HCT116 (cell line): ENCODE data around the gene LDB2. TPM values are rescaled to one million over a fixed set of nuclear protein-coding genes. Genes with fewer than 3 reads are reported as not detected.

Source experiments
- ATAC-seq: fragments of 200-7000 bp; cut with Tn5 transposase; 2 replicates; pipeline ENCODE4 v1.9.1; 2020; ENCODE audit warnings: mild to moderate bottlenecking, moderate library complexity
- BruUV-seq: library from RNA; stranded (reverse); fragments of 400-500 nt; replicated peaks from 2 replicates; lab custom pipeline; 2021; lab: Mats Ljungman, UMichigan
- CTCF ChIA-PET: fragments of 300-600 bp; sonication (Branson Sonifier 250); formaldehyde crosslinking; loops from one replicate; lab custom pipeline; 2021; ENCODE audit warnings: antibody characterized with exemption; lab: Charles Lee
- POLR2A ChIA-PET: fragments of 300-600, 350-600 bp; sonication (Branson Sonifier 250); formaldehyde crosslinking; loops from one replicate; lab custom pipeline; 2021; ENCODE audit warnings: antibody characterized with exemption; lab: Charles Lee
- RAD21 ChIA-PET, 2 experiments: fragments of 300-600 bp; sonication (Branson Sonifier 250); formaldehyde crosslinking; loops; one replicate each; lab custom pipeline; 2023; ENCODE audit warnings: low total read pairs in 2 of 2; ENCODE audit not compliant: uncharacterized antibody in 2 of 2, unreplicated experiment in 2 of 2, low non-redundant PET in 1 of 2; lab: Charles Lee
- DNase-seq: peaks from one replicate; pipeline ENCODE4 v3.0.0-alpha.2; 2010; ENCODE audit warnings: low read depth, low spot score
- H2AFZ ChIP-seq: fragments of 200-600 bp; shearing (Covaris generic), sonication (generic); 2 replicates; pipeline ENCODE4 v1.6.1; 2017; ENCODE audit warnings: low read depth, mixed run types, mixed read lengths, antibody characterized with exemption, low read length; ENCODE audit not compliant: poor library complexity, severe bottlenecking
- H3K27ac ChIP-seq: 2 replicates; pipeline ENCODE4 v1.5.1; 2012; ENCODE audit warnings: low read depth, low read length
- H3K27me3 ChIP-seq: fragments of 200-600 bp; sonication (generic); 2 replicates; pipeline ENCODE4 v1.6.1; 2016; ENCODE audit warnings: mixed run types, low read length, mixed read lengths; ENCODE audit not compliant: insufficient read depth
- H3K36me3 ChIP-seq, 2 experiments: fragments of 200-500 bp in 1 of 2; fragments of 200-600 bp in 1 of 2; sonication (Bioruptor generic) in 1 of 2; sonication (generic) in 1 of 2; 2 replicates each; pipeline versions ENCODE4 v1.5.1 to v1.6.1; 2014 to 2016; ENCODE audit warnings: low read length in 2 of 2, inconsistent platforms in 1 of 2, mixed read lengths in 1 of 2, mixed run types in 1 of 2; ENCODE audit not compliant: insufficient read depth in 2 of 2, control insufficient read depth in 1 of 2
- H3K4me1 ChIP-seq, 2 experiments: fragments of 200-600 bp in 1 of 2; sonication (generic) in 1 of 2; 2 replicates each; pipeline versions ENCODE4 v1.5.1 to v1.6.1; 2012 to 2017; ENCODE audit warnings: low read length in 2 of 2, inconsistent platforms in 1 of 2, mild to moderate bottlenecking in 1 of 2, mixed read lengths in 1 of 2, mixed run types in 1 of 2, moderate library complexity in 1 of 2; ENCODE audit not compliant: insufficient read depth in 2 of 2, control insufficient read depth in 1 of 2
- H3K4me2 ChIP-seq: fragments of 200-600 bp; sonication (generic); 2 replicates; pipeline ENCODE4 v1.6.1; 2017; ENCODE audit warnings: mixed run types, low read length, mixed read lengths
- H3K4me3 ChIP-seq, 2 experiments: fragments of 200-600 bp in 1 of 2; sonication (generic) in 1 of 2; replicated peaks in 1 of 2; 2 replicates each; pipeline ENCODE4 v1.5.1; 2011 to 2016; ENCODE audit warnings: low read length in 2 of 2, control low read depth in 1 of 2, low read depth in 1 of 2, mild to moderate bottlenecking in 1 of 2, mixed read lengths in 1 of 2, mixed run types in 1 of 2
- H3K79me2 ChIP-seq: fragments of 200-600 bp; sonication (generic); 2 replicates; pipeline ENCODE4 v1.6.1; 2017; ENCODE audit warnings: mild to moderate bottlenecking, mixed run types, low read length, moderate library complexity, mixed read lengths; ENCODE audit not compliant: insufficient read depth
- H3K9ac ChIP-seq: fragments of 200-600 bp; sonication (generic); 2 replicates; pipeline ENCODE4 v1.6.1; 2016; ENCODE audit warnings: low read length, mixed read lengths
- H3K9me2 ChIP-seq: fragments of 200-600 bp; sonication (generic), shearing (Covaris generic); 2 replicates; pipeline ENCODE4 v1.6.1; 2017; ENCODE audit warnings: mixed run types, mild to moderate bottlenecking, moderate library complexity; ENCODE audit not compliant: insufficient read depth
- H3K9me3 ChIP-seq, 2 experiments: fragments of 200-500 bp in 1 of 2; fragments of 200-600 bp in 1 of 2; sonication (Bioruptor generic) in 1 of 2; sonication (generic) in 1 of 2; 2 replicates each; pipeline ENCODE4 v1.6.1; 2014 to 2017; ENCODE audit warnings: low read length in 2 of 2, mixed read lengths in 2 of 2, inconsistent platforms in 1 of 2, low read depth in 1 of 2, mild to moderate bottlenecking in 1 of 2, mixed run types in 1 of 2, moderate library complexity in 1 of 2; ENCODE audit not compliant: control insufficient read depth in 1 of 2, insufficient read depth in 1 of 2
- H4K20me1 ChIP-seq: fragments of 200-600 bp; sonication (generic), shearing (Covaris generic); 2 replicates; pipeline ENCODE4 v1.6.1; 2017; ENCODE audit warnings: mixed run types, mild to moderate bottlenecking, moderate library complexity; ENCODE audit not compliant: insufficient read depth
- JUND ChIP-seq: IDR thresholded peaks from 2 replicates; pipeline ENCODE4 v1.6.1; 2012
- RAD21 ChIP-seq: IDR thresholded peaks from 2 replicates; pipeline ENCODE4 v1.6.1; 2012; ENCODE audit warnings: low read depth, mild to moderate bottlenecking
- SIN3A ChIP-seq: IDR thresholded peaks from 2 replicates; pipeline ENCODE4 v1.6.1; 2012; ENCODE audit warnings: low read depth
- YY1 ChIP-seq: IDR thresholded peaks from 2 replicates; pipeline ENCODE4 v1.6.1; 2011; ENCODE audit warnings: low read length, low read depth, moderate library complexity, mild to moderate bottlenecking; ENCODE audit not compliant: insufficient replicate concordance; ENCODE audit errors: extremely low read depth
- intact Hi-C: fragments of 100-400 bp; cut with micrococcal nuclease; formaldehyde crosslinking; loops from 2 replicates; pipeline ENCODE4 v1.10.0; 2022
- total RNA-seq: library from RNA; stranded (reverse); gene quantifications from one replicate; pipeline ENCODE4 v1.2.1, GENCODE V29; 2021; ENCODE audit not compliant: unreplicated experiment
- TF ChIP-seq, protein P1 (sequence below): IDR thresholded peaks from 2 replicates; pipeline ENCODE4 v1.6.1; 2012; ENCODE audit warnings: low read depth
- TF ChIP-seq, protein P2 (sequence below), 3 experiments: fragments of 200-600 bp in 1 of 3; sonication (generic) in 1 of 3; IDR thresholded peaks in 2 of 3; conservative IDR thresholded peaks in 1 of 3; 2 replicates each; pipeline ENCODE4 v1.5.1; 2012 to 2017; ENCODE audit warnings: low read depth in 2 of 3, low read length in 2 of 3, antibody characterized with exemption in 1 of 3, borderline replicate concordance in 1 of 3, control low read depth in 1 of 3, mild to moderate bottlenecking in 1 of 3, mixed read lengths in 1 of 3, mixed run types in 1 of 3, moderate library complexity in 1 of 3; ENCODE audit not compliant: insufficient read depth in 1 of 3

The LDB2 gene
- total RNA-seq, 1 experiment from 2014 or later = 0.12 TPM

DNA sequence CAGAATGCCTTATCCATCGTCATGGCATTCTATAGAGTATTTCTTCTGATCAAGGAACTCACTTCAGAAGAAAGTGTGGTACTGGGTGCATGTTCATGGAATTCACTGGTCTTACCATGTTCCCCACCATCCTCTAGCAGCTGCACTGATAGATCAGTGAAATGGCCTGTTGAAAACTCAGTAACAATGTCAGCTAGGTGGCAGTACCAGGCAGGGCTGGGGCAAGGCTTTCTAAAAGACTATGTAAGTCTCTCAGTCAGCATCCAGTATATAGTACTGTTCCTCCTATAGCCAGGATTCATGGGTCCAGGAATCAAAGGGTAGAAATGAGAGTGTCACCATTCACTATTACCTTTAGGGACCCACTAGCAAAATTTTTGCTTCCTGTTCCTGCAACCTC is 15.8 kb upstream of the LDB2 start:
- Histone ChIP-seq H3K9me2 (no peaks in the 10 kb centered on the region), H3K9me3 (no peaks in the 10 kb centered on the region), H3K27ac (no peak overlapping the region), H3K4me2 (no peak overlapping the region), H3K9ac (no peak overlapping the region), H3K36me3 (no peaks in the 10 kb centered on the region), H3K27me3 (peaks cover 5% of the 10 kb centered on the region), H3K79me2 (no peaks in the 10 kb centered on the region), H4K20me1 (no peaks in the 10 kb centered on the region), H3K4me1 (no peaks in the 10 kb centered on the region), H2AFZ (no peak overlapping the region), H3K4me3 (no peak overlapping the region)
- no TSS peak for BruUV-seq
- POLR2A ChIA-PET = no interaction called here
- DNase-seq (no peak), ATAC-seq (no peak; the same call in 1 of the 2 replicates)
- RAD21 ChIA-PET = no interaction called here
- intact Hi-C loops = loop anchor here (10.0 kb wide), 1 partner anchor 201 kb away; no protein-coding TSS in a partner anchor
- CTCF ChIA-PET = no interaction called here
- no peak for TF ChIP-seq JUND
- TF ChIP-seq YY1 = no peak
- TF ChIP-seq, protein P1, sequence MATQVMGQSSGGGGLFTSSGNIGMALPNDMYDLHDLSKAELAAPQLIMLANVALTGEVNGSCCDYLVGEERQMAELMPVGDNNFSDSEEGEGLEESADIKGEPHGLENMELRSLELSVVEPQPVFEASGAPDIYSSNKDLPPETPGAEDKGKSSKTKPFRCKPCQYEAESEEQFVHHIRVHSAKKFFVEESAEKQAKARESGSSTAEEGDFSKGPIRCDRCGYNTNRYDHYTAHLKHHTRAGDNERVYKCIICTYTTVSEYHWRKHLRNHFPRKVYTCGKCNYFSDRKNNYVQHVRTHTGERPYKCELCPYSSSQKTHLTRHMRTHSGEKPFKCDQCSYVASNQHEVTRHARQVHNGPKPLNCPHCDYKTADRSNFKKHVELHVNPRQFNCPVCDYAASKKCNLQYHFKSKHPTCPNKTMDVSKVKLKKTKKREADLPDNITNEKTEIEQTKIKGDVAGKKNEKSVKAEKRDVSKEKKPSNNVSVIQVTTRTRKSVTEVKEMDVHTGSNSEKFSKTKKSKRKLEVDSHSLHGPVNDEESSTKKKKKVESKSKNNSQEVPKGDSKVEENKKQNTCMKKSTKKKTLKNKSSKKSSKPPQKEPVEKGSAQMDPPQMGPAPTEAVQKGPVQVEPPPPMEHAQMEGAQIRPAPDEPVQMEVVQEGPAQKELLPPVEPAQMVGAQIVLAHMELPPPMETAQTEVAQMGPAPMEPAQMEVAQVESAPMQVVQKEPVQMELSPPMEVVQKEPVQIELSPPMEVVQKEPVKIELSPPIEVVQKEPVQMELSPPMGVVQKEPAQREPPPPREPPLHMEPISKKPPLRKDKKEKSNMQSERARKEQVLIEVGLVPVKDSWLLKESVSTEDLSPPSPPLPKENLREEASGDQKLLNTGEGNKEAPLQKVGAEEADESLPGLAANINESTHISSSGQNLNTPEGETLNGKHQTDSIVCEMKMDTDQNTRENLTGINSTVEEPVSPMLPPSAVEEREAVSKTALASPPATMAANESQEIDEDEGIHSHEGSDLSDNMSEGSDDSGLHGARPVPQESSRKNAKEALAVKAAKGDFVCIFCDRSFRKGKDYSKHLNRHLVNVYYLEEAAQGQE = no peak
- TF ChIP-seq, protein P2, sequence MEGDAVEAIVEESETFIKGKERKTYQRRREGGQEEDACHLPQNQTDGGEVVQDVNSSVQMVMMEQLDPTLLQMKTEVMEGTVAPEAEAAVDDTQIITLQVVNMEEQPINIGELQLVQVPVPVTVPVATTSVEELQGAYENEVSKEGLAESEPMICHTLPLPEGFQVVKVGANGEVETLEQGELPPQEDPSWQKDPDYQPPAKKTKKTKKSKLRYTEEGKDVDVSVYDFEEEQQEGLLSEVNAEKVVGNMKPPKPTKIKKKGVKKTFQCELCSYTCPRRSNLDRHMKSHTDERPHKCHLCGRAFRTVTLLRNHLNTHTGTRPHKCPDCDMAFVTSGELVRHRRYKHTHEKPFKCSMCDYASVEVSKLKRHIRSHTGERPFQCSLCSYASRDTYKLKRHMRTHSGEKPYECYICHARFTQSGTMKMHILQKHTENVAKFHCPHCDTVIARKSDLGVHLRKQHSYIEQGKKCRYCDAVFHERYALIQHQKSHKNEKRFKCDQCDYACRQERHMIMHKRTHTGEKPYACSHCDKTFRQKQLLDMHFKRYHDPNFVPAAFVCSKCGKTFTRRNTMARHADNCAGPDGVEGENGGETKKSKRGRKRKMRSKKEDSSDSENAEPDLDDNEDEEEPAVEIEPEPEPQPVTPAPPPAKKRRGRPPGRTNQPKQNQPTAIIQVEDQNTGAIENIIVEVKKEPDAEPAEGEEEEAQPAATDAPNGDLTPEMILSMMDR (IDR thresholded peaks at IDR 0.05 in 2 of 3, conservative IDR thresholded peaks at IDR 0.05 in 1 of 3; ENCODE audit: borderline replicate concordance in 1 of 3, insufficient read depth in 1 of 3, low read depth in 2 of 3, low read length in 2 of 3) = peak; percentile 19 to 27 (median 20); a peak in 4 of 6 replicates
- TF ChIP-seq SIN3A = no peak
- TF ChIP-seq RAD21 = peak; percentile 50
